DOHH2 (cell line): ENCODE data around the gene ATP2B2.

Experiments
- CTCF ChIP-seq: fragments of 200-600 bp; sonication (generic); IDR thresholded peaks from one replicate; pipeline ENCODE4 v1.5.1; 2014; ENCODE audit warnings: antibody characterized with exemption, mild to moderate bottlenecking, low read depth, low read length; ENCODE audit not compliant: poor library complexity, severe bottlenecking
- EZH2phosphoT487 ChIP-seq: fragments of 200-600 bp; sonication (generic); IDR thresholded peaks from 2 replicates; pipeline ENCODE4 v1.6.1; 2017; ENCODE audit warnings: borderline replicate concordance, mild to moderate bottlenecking, antibody characterized with exemption, low read length, moderate library complexity, mixed read lengths

GRCh38 chr3:10395671-10396070 lies 109.7 kb downstream of the ATP2B2 start:
- TF ChIP-seq CTCF = no peak
- no peak for TF ChIP-seq EZH2phosphoT487
